Uterus (tissue), 4 donors: Measurements from ENCODE around the gene TTBK2. TPM values are rescaled to one million over a fixed set of nuclear protein-coding genes. Genes with fewer than 3 reads are reported as not detected.

Source experiments
- DNase-seq, 2 donors: peaks; one replicate each; pipeline ENCODE4 v3.0.0-alpha.2; 2019 to 2020
- H3K27ac ChIP-seq, 2 donors: fragments of 200-600 bp; sonication (generic); 1 replicate in 1 of 2; 2 replicates in 1 of 2; pipeline ENCODE4 v1.5.1; 2016 to 2018
- H3K27me3 ChIP-seq, 2 donors: fragments of 200-600 bp; sonication (generic); one replicate each; pipeline ENCODE4 v1.5.1; 2018 to 2019; ENCODE audit warnings: control low read depth in 1 of 2
- H3K36me3 ChIP-seq, 2 donors: fragments of 200-600 bp; sonication (generic); one replicate each; pipeline ENCODE4 v1.5.1; 2019; ENCODE audit warnings: control low read depth in 1 of 2
- H3K4me1 ChIP-seq, 2 donors: fragments of 200-600 bp; sonication (generic); one replicate each; pipeline ENCODE4 v1.5.1; 2018 to 2019; ENCODE audit warnings: control low read depth in 1 of 2
- H3K4me3 ChIP-seq, 2 donors: fragments of 200-600 bp; sonication (generic); 1 replicate in 1 of 2; 2 replicates in 1 of 2; pipeline ENCODE4 v1.5.1; 2018 to 2019; ENCODE audit warnings: mild to moderate bottlenecking in 1 of 2
- H3K9me3 ChIP-seq, 2 donors: fragments of 200-600 bp; sonication (generic); one replicate each; pipeline ENCODE4 v1.5.1; 2019; ENCODE audit warnings: control low read depth in 1 of 2
- CTCF ChIP-seq, 4 experiments: fragments of 200-600 bp in 2 of 4; fragments of 450-650 bp in 2 of 4; sonication (generic) in 2 of 4; IDR thresholded peaks; one replicate each; pipeline ENCODE4 v1.5.1; 2016 to 2019; ENCODE audit warnings: antibody characterized with exemption in 4 of 4, mild to moderate bottlenecking in 2 of 4, moderate library complexity in 1 of 4
- POLR2A ChIP-seq, 2 donors: fragments of 450-650 bp; IDR thresholded peaks; one replicate each; pipeline ENCODE4 v1.6.1; 2016; ENCODE audit warnings: antibody characterized with exemption in 2 of 2, mild to moderate bottlenecking in 1 of 2, moderate library complexity in 1 of 2
- intact Hi-C: fragments of 100-400 bp; cut with DNase I; formaldehyde crosslinking; loops from one replicate; pipeline ENCODE4 v1.15.1; 2023; ENCODE audit warnings: low total_unique reads
- total RNA-seq, 4 donors: library from RNA; depleted of rRNA in 3 of 4; stranded (reverse); fragments of >200 nt in 3 of 4; gene quantifications; one replicate each; pipeline versions ENCODE4 v1.1.0 to v1.2.4, GENCODE V29; 2014 to 2023
- donor health status: DM: yes; HTN: yes; CAD: no.

TTBK2 gene
- total RNA-seq, 4 donors from 2014 or later = 5.9 to 32.3 (median 20.6) TPM

DNA sequence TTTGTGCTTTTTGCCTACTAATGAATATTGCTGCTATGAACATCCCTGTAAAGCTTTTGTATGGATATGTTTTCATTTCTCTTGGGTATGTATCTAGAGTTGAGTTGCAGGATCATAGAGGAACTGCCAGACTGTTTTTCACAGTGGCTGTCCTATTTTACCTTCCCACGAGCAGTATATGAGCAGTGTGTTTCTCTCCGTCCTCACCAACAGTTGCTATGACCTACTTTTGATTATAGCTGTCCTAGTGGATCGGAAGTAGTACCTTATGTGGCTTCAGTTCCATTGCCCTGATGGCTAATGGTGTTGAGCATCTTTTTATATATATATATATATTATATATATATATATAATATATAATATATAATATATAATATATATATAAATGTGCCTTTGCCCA, 208.8 kb downstream of the TTBK2 start:
- H3K27me3 ChIP-seq = no peaks in the 10 kb centered on the region
- no peaks in the 10 kb centered on the region for H3K36me3 ChIP-seq
- TF ChIP-seq CTCF (IDR thresholded peaks at IDR 0.05) (no peak), POLR2A (IDR thresholded peaks at IDR 0.05) (no peak)
- H3K9me3 ChIP-seq = no peaks in the 10 kb centered on the region
- DNase-seq = no peak
- H3K4me1 ChIP-seq = no peaks in the 10 kb centered on the region
- intact Hi-C loops = no loop called here
- H3K4me3 ChIP-seq = no peak overlapping the region
- no peak overlapping the region for H3K27ac ChIP-seq

DNA sequence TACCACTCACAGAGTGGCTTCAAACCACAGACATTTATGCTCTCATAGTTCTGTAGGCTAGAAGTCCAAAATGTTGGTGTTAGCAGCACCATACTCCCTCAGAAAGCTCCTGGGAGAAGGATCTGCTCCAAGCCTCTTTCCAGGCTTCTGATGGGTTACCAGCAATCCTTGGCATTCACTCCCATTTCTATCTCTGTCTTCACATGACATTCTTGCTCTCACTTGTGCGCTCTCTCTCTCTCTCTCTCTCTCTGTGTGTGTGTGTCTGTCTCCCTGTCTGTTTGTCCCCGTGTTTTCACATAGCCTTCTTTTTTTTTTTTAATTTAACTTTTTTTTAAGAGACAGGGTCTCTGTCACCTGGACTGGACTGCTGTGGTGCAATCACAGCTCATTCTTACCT, 209.9 kb downstream of the TTBK2 start:
- no peaks in the 10 kb centered on the region for H3K36me3 ChIP-seq
- TF ChIP-seq POLR2A (IDR thresholded peaks at IDR 0.05) = no peak
- no peak for TF ChIP-seq CTCF (IDR thresholded peaks at IDR 0.05)
- intact Hi-C loops = no loop called here
- H3K4me1 ChIP-seq = no peaks in the 10 kb centered on the region
- H3K27me3 ChIP-seq = no peaks in the 10 kb centered on the region
- no peak overlapping the region for H3K4me3 ChIP-seq
- H3K9me3 ChIP-seq = no peaks in the 10 kb centered on the region
- no peak for DNase-seq
- no peak overlapping the region for H3K27ac ChIP-seq

DNA sequence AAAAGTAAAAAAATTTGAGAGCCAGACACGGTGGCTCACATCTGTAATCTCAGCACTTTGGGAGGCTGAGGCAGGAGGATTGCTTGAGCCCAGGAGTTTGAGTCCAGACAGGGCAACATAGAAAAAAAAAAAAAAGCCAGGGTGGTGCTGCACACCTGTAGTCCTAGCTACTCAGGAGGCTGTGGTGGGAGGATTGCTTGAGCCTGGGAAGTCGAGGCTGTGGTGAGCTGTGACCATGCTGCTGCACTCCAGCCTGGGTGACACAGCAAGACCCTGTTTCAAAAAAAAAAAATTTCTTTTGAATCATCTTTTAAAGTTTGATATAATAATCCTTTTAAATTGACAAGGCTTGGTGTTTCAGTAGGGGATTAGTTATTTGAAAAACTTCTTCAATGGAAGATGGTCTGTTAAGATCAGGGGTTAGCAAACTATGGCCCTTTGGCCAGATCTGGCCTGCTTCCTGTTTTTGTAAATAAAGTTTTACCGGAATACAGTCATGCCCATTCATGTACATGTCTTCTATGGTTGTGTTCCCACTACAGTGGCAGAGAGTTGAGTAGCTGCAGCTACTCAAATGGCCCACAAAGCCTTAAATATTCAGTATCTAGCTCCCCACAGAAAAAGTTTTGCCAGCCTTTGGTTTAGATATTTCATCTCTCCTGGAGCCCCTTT, 212.6 kb downstream of the TTBK2 start:
- Histone ChIP-seq H3K27me3 (no peaks in the 10 kb centered on the region), H3K4me3 (no peak overlapping the region), H3K36me3 (no peaks in the 10 kb centered on the region), H3K9me3 (no peaks in the 10 kb centered on the region), H3K27ac (no peak overlapping the region), H3K4me1 (no peaks in the 10 kb centered on the region)
- TF ChIP-seq CTCF (IDR thresholded peaks at IDR 0.05) (no peak), POLR2A (IDR thresholded peaks at IDR 0.05) (no peak)
- DNase-seq = no peak
- intact Hi-C loops = no loop called here

DNA sequence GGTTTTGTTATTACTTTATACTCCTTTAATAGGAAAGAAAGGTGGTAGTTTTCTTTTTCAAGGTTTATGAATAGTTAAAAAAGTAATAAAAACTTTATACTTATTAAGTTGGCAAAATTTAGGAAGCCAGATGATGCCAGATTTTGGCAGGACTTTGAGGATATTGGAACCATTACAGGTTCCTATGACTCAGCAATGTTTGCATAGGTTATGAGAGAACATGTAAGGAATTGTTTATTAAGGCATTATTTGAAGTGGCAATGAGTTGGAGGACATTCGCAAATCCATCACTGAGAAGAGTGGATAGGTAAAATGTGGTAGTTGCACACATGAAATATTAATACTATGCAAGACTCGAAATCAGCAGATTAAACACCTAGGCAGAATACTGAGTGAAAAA, 213.5 kb downstream of the TTBK2 start:
- DNase-seq = no peak
- Histone ChIP-seq H3K9me3 (no peaks in the 10 kb centered on the region), H3K4me3 (no peak overlapping the region), H3K4me1 (no peaks in the 10 kb centered on the region), H3K27ac (no peak overlapping the region), H3K36me3 (no peaks in the 10 kb centered on the region), H3K27me3 (no peaks in the 10 kb centered on the region)
- intact Hi-C loops = no loop called here
- TF ChIP-seq POLR2A (IDR thresholded peaks at IDR 0.05) = no peak
- no peak for TF ChIP-seq CTCF (IDR thresholded peaks at IDR 0.05)

DNA sequence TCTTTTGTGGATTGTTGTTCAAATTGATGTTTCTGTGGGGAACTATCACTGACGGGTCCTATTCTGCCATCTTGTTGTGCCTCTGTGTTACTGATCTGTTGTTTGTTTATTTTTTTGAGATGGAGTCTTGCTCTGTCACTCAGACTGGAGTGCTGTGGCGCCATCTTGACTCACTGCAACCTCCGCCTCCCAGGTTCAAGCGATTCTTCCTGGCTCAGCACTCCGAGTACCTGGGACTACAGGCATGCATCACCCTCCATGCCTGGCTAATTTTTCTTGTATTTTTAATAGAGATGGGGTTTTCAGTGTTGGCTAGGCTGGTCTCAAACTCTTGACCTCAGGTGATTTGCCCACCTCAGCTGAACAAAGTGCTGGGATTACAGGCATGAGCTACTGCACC, 215.2 kb downstream of the TTBK2 start:
- intact Hi-C loops = no loop called here
- no peaks in the 10 kb centered on the region for H3K9me3 ChIP-seq
- no peak overlapping the region for H3K27ac ChIP-seq
- no peaks in the 10 kb centered on the region for H3K4me1 ChIP-seq
- H3K27me3 ChIP-seq = no peaks in the 10 kb centered on the region
- H3K36me3 ChIP-seq = no peaks in the 10 kb centered on the region
- no peak overlapping the region for H3K4me3 ChIP-seq
- no peak for DNase-seq
- TF ChIP-seq POLR2A (IDR thresholded peaks at IDR 0.05) = no peak
- no peak for TF ChIP-seq CTCF (IDR thresholded peaks at IDR 0.05)
